A549 (cell line): Measurements from ENCODE around the gene ATG4B. TPM values are rescaled to one million over a fixed set of nuclear protein-coding genes. Genes with fewer than 3 reads are reported as not detected.
"Not testable (repeated sequence)": the region's sequence is repeated elsewhere in the genome, so short reads cannot be mapped to it uniquely, and the experiment has no call there.

ENCODE experiments used
- ATAC-seq, 2 experiments: fragments of 200-7000 bp in 1 of 2; fragments of >200 bp in 1 of 2; cut with Nextera tagmentation in 1 of 2; cut with Tn5 transposase in 1 of 2; 3 replicates each; pipeline versions ENCODE4 v1.8.0 to v1.9.1; 2018 to 2020; ENCODE audit warnings: mild to moderate bottlenecking in 1 of 2, moderate library complexity in 1 of 2
- CTCF ChIA-PET: fragments of 300-600 bp; sonication (Branson Sonifier 250); formaldehyde crosslinking; extraction: SDS; loops from one replicate; lab custom pipeline; 2021; ENCODE audit warnings: antibody characterized with exemption, inconsistent platforms; lab: Yijun Ruan, JAX
- POLR2A ChIA-PET: fragments of 350-600 bp; formaldehyde crosslinking; extraction: SDS; loops from one replicate; lab custom pipeline; 2021; ENCODE audit warnings: antibody characterized with exemption, inconsistent platforms; lab: Yijun Ruan, JAX
- DNase-seq, 2 experiments: peaks; one replicate each; pipeline versions ENCODE4 v3.0.0 to v3.0.0-alpha.2; 2011 to 2016; ENCODE audit warnings: low read depth in 1 of 2, low spot score in 1 of 2
- FAIRE-seq: peaks from 2 replicates; lab custom pipeline; 2011; peaks lifted over from hg19 to GRCh38; lab: Jason Lieb, UNC
- H3K27ac ChIP-seq, 2 experiments: fragments of >200 bp; sonication (Bioruptor Twin); formaldehyde crosslinking; 3 replicates each; pipeline ENCODE4 v1.5.1; 2016 to 2017
- H3K4me1 ChIP-seq: fragments of >200 bp; sonication (Bioruptor Twin); formaldehyde crosslinking; 3 replicates; pipeline ENCODE4 v1.6.1; 2016
- H3K4me2 ChIP-seq: fragments of >200 bp; sonication (Bioruptor Twin); formaldehyde crosslinking; 3 replicates; pipeline ENCODE4 v1.6.1; 2016
- H3K4me3 ChIP-seq: fragments of >200 bp; sonication (Bioruptor Twin); formaldehyde crosslinking; 3 replicates; pipeline ENCODE4 v1.5.1; 2016
- H3K9me3 ChIP-seq: fragments of >200 bp; sonication (Bioruptor Twin); formaldehyde crosslinking; 3 replicates; pipeline ENCODE4 v1.6.1; 2016
- BCL3 ChIP-seq: fragments of >200 bp; sonication (Bioruptor Twin); formaldehyde crosslinking; IDR thresholded peaks from 3 replicates; pipeline ENCODE4 v1.6.1; 2016
- CBX8 ChIP-seq: fragments of 200-600 bp; sonication (generic); IDR thresholded peaks from 2 replicates; pipeline ENCODE4 v1.6.1; 2016
- CHD4 ChIP-seq: fragments of 200-600 bp; sonication (generic); IDR thresholded peaks from 2 replicates; pipeline ENCODE4 v1.6.1; 2016; ENCODE audit warnings: antibody characterized with exemption, mild to moderate bottlenecking, borderline replicate concordance
- EHF ChIP-seq: fragments of 250-450 bp; sonication (Bioruptor Pico); IDR thresholded peaks from 2 replicates; pipeline ENCODE4 v1.5.0; 2020; ENCODE audit warnings: mild to moderate bottlenecking
- EHMT2 ChIP-seq: fragments of 200-600 bp; sonication (generic); IDR thresholded peaks from 2 replicates; pipeline ENCODE4 v1.6.1; 2016; ENCODE audit warnings: antibody characterized with exemption, low read depth, mild to moderate bottlenecking, moderate library complexity
- EP300 ChIP-seq, 2 experiments: fragments of >200 bp; sonication (Bioruptor Twin); formaldehyde crosslinking; IDR thresholded peaks; 2 replicates in 1 of 2; 3 replicates in 1 of 2; pipeline ENCODE4 v1.6.1; 2016 to 2017
- ESRRA ChIP-seq: fragments of 150-350 bp; IDR thresholded peaks from 2 replicates; pipeline ENCODE4 v1.6.1; 2014; ENCODE audit warnings: mild to moderate bottlenecking, low read length, borderline replicate concordance
- HEYL ChIP-seq: fragments of 250-450 bp; sonication (Bioruptor Pico); IDR thresholded peaks from 2 replicates; pipeline ENCODE4 v1.8.0; 2021; ENCODE audit warnings: mild to moderate bottlenecking, moderate library complexity
- HOXB13 ChIP-seq: fragments of 250-450 bp; sonication (Bioruptor Pico); IDR thresholded peaks from 2 replicates; pipeline ENCODE4 v1.5.0; 2020; ENCODE audit warnings: low read depth, mild to moderate bottlenecking, moderate library complexity
- JUNB ChIP-seq: fragments of >200 bp; sonication (Bioruptor Twin); formaldehyde crosslinking; IDR thresholded peaks from 2 replicates; pipeline ENCODE4 v1.6.1; 2016
- NFE2L2 ChIP-seq: fragments of 150-350 bp; conservative IDR thresholded peaks from 2 replicates; pipeline ENCODE4 v1.6.1; 2014; ENCODE audit warnings: low read length
- POLR2AphosphoS2 ChIP-seq: conservative IDR thresholded peaks from 2 replicates; pipeline ENCODE4 v1.6.1; 2012; ENCODE audit warnings: low read length, improper control_type of control experiment, inconsistent platforms
- SMC3 ChIP-seq: fragments of >200 bp; sonication (Bioruptor Twin); formaldehyde crosslinking; IDR thresholded peaks from 3 replicates; pipeline ENCODE4 v1.6.1; 2018; ENCODE audit warnings: inconsistent platforms
- TP53 ChIP-seq: fragments of 250-450 bp; sonication (Bioruptor Pico); IDR thresholded peaks from 2 replicates; pipeline ENCODE4 v1.5.0; 2021; ENCODE audit warnings: mild to moderate bottlenecking, moderate library complexity
- ZSCAN20 ChIP-seq: fragments of 250-450 bp; sonication (Bioruptor Pico); IDR thresholded peaks from 2 replicates; pipeline ENCODE4 v1.8.0; 2022; ENCODE audit warnings: mild to moderate bottlenecking, moderate library complexity
- WGBS: methylation state at CpG from one replicate; pipeline ENCODE4 v1.1.6; 2017; ENCODE audit errors: missing lambda C conversion rate; 5-methylcytosine and 5-hydroxymethylcytosine counted together
- polyA plus RNA-seq, 4 experiments: library from polyadenylated mRNA; depleted of rRNA in 3 of 4; stranded (reverse); fragments of >200 nt; fragmentation: RNase III in 1 of 4; extraction: RNeasy Plus Mini Kit Qiagen cat#74134 plus additional on column Dnase treatment in 1 of 4; gene quantifications; 2 replicates in 3 of 4; 3 replicates in 1 of 4; pipeline ENCODE4 v1.2.3, GENCODE V29; 2011 to 2017
- TF ChIP-seq, protein P1 (sequence below): fragments of 450-650 bp; IDR thresholded peaks from 2 replicates; pipeline ENCODE4 v1.6.1; 2014; ENCODE audit warnings: antibody characterized with exemption
- TF ChIP-seq, protein P2 (sequence below): IDR thresholded peaks from 2 replicates; pipeline ENCODE4 v1.6.1; 2012
- TF ChIP-seq, protein P3 (sequence below): IDR thresholded peaks from 2 replicates; pipeline ENCODE4 v1.6.1; 2012
- TF ChIP-seq, protein P4 (sequence below): fragments of >200 bp; sonication (Bioruptor Twin); formaldehyde crosslinking; IDR thresholded peaks from 3 replicates; pipeline ENCODE4 v1.5.1; 2016

The ATG4B gene
- polyA plus RNA-seq, 2 of the 4 experiments (the other 2 are of a cell fraction): 70.3 to 75.2 TPM

- TF ChIP-seq BCL3: no peak
- Histone ChIP-seq H3K9me3 (no peaks in the 10 kb centered on the region), H3K4me2 (no peak overlapping the region), H3K27ac (no peak overlapping the region), H3K4me1 (0 out of 3 replicates have a peak, but pooled peaks cover 4% of the 10 kb centered on the region), H3K4me3 (no peak overlapping the region)
- no peak for FAIRE-seq
- no peak for ATAC-seq
- 94% methylated on average over 10 of the region's 14 CpGs for WGBS
- no peak for DNase-seq
- CTCF ChIA-PET: interaction anchor here (1.1 to 2.5 kb wide), 4 partner anchors 18 to 218 kb away, joined by 3 to 13 read pairs (median 6); partner anchors contain the start of gene ING5
- POLR2A ChIA-PET: no interaction called here
Measured at GRCh38 chr2:241660593-241661213, 23.2 kb downstream of the ATG4B start.

DNA sequence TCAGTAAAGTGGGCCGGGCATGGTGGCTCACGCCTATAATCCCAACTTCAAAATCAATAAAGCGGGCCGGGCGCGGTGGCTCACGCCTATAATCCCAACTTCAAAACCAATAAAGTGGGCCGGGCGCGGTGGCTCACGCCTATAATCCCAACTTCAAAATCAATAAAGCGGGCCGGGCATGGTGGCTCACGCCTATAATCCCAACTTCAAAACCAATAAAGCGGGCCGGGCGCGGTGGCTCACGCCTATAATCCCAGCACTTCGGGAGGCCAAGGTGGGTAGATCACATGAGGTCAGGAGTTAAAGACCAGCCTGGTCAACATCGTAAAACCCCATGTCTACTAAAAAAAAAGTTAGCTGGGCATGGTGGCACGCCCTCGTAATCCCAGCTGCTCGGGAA is 25.2 kb downstream of the ATG4B start:
- H3K4me2 ChIP-seq, H3K27ac ChIP-seq, FAIRE-seq, ATAC-seq, H3K9me3 ChIP-seq, POLR2A ChIA-PET, DNase-seq, H3K4me3 ChIP-seq, H3K4me1 ChIP-seq: not testable (repeated sequence)
- WGBS: 91% methylated on average over 24 of the region's 24 CpGs
- CTCF ChIA-PET: interaction anchor here (1.0 kb wide), 1 partner anchor 8 kb away, joined by 4 read pairs; no protein-coding TSS in a partner anchor

DNA sequence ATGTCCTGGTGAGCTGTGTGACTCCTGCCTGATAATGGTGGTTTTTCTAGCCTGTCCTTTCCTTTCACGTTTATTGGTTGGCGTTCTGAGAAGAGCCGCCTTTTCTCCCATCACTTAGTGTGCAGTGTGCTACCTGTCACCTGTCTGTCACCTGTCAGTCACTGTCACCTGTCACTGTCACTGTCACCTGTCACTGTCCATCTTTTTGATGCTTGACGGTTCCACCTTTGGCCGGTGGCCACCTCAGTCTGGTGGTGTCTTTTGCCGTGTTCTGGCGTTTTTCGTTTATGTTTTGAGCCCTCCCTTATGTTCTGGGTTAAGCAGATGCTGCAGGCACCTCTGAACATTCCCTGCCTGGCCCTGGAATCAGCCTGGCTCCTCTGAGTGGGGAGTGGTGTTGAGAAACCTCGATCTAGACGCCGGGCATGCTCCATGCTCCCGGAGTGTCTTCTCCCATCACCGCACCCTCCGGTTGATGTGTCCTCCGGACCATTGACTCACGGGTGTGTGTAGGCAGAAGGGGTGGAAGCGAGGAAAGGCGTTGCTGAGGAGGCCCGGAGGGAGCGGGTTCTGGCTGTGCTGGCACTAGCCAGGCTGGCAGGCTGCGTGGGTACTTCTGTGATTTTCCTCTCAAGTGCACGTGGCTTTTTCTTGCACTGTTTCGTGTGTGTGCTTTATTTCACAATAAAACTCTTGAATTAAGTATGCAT is 28.4 kb downstream of the ATG4B start:
- no peak overlapping the region for H3K4me3 ChIP-seq
- POLR2A ChIA-PET: no interaction called here
- H3K9me3 ChIP-seq: no peaks in the 10 kb centered on the region
- DNase-seq: no peak
- H3K4me1 ChIP-seq: 0 out of 3 replicates have a peak, but pooled peaks cover 4% of the 10 kb centered on the region
- WGBS: 93% methylated on average over 23 of the region's 23 CpGs
- H3K4me2 ChIP-seq: no peak overlapping the region
- TF ChIP-seq HOXB13 (CRISPR knock-in tag): no peak
- no peak for TF ChIP-seq EP300 (IDR thresholded peaks at IDR 0.05)
- TF ChIP-seq ZSCAN20 (CRISPR knock-in tag): no peak
- TF ChIP-seq CBX8: no peak
- TF ChIP-seq, protein P1, sequence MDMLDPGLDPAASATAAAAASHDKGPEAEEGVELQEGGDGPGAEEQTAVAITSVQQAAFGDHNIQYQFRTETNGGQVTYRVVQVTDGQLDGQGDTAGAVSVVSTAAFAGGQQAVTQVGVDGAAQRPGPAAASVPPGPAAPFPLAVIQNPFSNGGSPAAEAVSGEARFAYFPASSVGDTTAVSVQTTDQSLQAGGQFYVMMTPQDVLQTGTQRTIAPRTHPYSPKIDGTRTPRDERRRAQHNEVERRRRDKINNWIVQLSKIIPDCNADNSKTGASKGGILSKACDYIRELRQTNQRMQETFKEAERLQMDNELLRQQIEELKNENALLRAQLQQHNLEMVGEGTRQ: no peak
- no peak for TF ChIP-seq EHF (CRISPR knock-in tag)
- TF ChIP-seq JUNB: no peak
- TF ChIP-seq, all 56 proteins: peak for 0
- no peak overlapping the region for H3K27ac ChIP-seq
- CTCF ChIA-PET: interaction anchor here (1.2 to 1.6 kb wide), 3 partner anchors 10 to 13 kb away, joined by 3 to 5 read pairs (median 4); no protein-coding TSS in a partner anchor
- no peak; a peak in 2 of 6 replicates for ATAC-seq
- FAIRE-seq: no peak

DNA sequence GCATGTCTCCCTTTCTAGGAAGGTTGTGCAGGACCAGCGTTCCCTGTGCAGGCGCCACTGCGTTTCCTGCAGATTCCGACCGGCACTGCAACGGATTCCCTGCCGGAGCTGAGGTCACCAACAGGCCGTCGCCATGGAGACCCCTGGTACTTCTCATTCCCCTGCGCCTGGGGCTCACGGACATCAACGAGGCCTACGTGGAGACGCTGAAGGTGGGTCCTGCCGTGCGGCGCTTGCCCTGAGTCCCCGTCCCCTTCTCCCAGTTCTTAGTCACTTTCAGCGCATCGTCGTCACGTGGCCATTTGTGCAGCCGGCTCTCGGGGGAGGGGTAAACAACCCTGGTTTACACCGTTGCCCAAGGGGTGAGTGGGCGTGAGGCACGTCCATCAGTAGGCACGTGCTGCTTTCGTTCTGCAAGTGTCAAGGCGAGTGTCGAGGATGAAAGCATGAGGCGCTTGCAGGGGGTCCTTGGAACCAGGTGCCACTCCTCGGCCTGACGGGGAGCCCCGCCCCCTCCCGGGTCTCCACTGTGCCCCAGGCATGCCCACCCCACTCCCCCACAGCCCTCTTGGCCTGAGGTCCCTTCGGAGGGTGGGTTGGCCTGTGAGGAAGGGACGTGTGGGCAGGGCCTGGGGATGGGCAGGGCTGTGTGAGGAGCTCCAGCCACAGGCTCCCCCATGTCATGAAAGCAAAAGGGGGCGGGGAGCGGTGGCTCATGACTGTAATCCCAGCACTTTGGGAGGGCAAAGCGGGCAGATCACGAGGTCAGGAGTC is 29.3 kb downstream of the ATG4B start:
- WGBS: 95% methylated on average over 33 of the region's 42 CpGs
- Histone ChIP-seq H3K4me1 (0 out of 3 replicates have a peak, but pooled peaks cover 4% of the 10 kb centered on the region), H3K4me3 (no peak overlapping the region), H3K4me2 (no peak overlapping the region), H3K27ac (no peak overlapping the region), H3K9me3 (no peaks in the 10 kb centered on the region)
- DNase-seq (no peak), ATAC-seq (no peak), FAIRE-seq (no peak)
- POLR2A ChIA-PET: no interaction called here
- CTCF ChIA-PET: interaction anchor here (1.9 kb wide), 1 partner anchor 8 kb away, joined by 11 read pairs; no protein-coding TSS in a partner anchor
- no peak for TF ChIP-seq HEYL (CRISPR knock-in tag)
- TF ChIP-seq TP53 (CRISPR knock-in tag): no peak
- TF ChIP-seq JUNB: no peak
- no peak for TF ChIP-seq HOXB13 (CRISPR knock-in tag)
- no peak for TF ChIP-seq POLR2AphosphoS2
- TF ChIP-seq, protein P2, sequence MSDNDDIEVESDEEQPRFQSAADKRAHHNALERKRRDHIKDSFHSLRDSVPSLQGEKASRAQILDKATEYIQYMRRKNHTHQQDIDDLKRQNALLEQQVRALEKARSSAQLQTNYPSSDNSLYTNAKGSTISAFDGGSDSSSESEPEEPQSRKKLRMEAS: no peak
- TF ChIP-seq, protein P3, sequence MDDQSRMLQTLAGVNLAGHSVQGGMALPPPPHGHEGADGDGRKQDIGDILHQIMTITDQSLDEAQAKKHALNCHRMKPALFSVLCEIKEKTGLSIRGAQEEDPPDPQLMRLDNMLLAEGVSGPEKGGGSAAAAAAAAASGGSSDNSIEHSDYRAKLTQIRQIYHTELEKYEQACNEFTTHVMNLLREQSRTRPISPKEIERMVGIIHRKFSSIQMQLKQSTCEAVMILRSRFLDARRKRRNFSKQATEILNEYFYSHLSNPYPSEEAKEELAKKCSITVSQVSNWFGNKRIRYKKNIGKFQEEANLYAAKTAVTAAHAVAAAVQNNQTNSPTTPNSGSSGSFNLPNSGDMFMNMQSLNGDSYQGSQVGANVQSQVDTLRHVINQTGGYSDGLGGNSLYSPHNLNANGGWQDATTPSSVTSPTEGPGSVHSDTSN: no peak
- TF ChIP-seq EP300 (IDR thresholded peaks at IDR 0.05): no peak
- TF ChIP-seq, protein P4, sequence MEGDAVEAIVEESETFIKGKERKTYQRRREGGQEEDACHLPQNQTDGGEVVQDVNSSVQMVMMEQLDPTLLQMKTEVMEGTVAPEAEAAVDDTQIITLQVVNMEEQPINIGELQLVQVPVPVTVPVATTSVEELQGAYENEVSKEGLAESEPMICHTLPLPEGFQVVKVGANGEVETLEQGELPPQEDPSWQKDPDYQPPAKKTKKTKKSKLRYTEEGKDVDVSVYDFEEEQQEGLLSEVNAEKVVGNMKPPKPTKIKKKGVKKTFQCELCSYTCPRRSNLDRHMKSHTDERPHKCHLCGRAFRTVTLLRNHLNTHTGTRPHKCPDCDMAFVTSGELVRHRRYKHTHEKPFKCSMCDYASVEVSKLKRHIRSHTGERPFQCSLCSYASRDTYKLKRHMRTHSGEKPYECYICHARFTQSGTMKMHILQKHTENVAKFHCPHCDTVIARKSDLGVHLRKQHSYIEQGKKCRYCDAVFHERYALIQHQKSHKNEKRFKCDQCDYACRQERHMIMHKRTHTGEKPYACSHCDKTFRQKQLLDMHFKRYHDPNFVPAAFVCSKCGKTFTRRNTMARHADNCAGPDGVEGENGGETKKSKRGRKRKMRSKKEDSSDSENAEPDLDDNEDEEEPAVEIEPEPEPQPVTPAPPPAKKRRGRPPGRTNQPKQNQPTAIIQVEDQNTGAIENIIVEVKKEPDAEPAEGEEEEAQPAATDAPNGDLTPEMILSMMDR: no peak
- TF ChIP-seq SMC3: no peak
- no peak for TF ChIP-seq ESRRA
- TF ChIP-seq CHD4: no peak
- no peak for TF ChIP-seq BCL3
- no peak for TF ChIP-seq NFE2L2
- no peak for TF ChIP-seq EHMT2
